ENCODE data around the gene TCERG1L.
"Not testable (repeated sequence)": the region's sequence is repeated elsewhere in the genome, so short reads cannot be mapped to it uniquely, and the experiment has no call there.

Gene TCERG1L

DNA sequence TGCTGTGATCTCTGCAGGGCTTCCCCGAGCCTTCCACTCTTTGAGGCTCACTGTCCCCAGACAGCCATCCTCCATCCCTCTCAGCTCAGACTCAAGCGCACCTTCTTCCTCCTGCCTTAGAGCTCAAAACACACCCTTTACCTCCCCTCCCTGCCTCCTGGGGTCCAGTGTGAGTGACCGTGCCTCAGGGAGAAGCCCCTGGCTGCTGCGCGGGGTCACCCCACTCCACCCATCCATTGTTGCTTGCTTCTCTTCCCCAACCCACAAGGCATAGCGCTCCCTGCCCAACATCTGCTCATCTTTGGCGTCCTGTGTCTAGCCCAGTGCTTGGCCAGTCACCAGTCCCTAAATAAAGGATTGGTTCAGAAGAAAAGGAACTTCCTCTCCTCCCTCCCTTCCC, 170.3 kb downstream of the TCERG1L start:
- DNase-seq, result no peak

DNA sequence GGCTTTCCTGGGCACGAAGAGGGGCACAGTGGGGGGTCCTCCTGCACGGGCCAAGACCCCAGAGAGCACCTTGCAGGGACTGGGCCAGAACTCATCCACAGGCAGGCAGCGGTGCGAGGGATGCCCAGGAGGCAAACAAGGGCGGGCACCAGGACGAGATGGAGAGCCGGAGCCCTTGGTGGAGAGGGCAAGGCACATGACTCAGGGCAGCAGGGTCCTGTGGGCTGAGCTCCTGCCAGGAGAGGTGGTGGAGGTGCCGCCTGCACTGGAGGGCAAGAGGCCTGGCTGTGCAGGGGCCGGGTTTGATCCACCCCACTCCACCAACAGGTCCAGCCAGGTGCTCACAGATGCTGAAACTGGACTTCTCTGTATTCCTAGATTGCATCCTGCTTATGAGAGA, 170.9 kb downstream of the TCERG1L start:
- no peak for DNase-seq

DNA sequence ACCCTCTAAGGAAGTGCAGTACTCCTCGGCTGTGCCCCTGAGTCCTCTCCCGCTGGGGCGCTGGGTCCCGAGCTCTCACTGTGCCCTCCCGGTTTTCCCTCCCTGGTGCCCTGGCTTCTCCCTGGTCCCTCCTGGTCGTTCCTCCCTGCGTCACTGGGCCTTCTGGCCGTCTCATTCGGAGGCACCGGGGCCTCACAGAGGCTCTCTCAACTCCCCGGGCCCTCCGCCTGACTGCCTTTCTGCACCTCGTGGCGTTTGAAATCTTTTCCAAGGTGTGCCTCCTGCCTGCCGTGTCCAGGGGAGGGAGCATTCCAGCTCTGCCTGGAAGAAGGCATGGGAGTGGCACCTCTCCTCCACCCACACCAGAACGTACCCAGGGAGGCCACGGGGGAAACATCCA, 174.3 kb downstream of the TCERG1L start:
- DNase-seq, result no peak

DNA sequence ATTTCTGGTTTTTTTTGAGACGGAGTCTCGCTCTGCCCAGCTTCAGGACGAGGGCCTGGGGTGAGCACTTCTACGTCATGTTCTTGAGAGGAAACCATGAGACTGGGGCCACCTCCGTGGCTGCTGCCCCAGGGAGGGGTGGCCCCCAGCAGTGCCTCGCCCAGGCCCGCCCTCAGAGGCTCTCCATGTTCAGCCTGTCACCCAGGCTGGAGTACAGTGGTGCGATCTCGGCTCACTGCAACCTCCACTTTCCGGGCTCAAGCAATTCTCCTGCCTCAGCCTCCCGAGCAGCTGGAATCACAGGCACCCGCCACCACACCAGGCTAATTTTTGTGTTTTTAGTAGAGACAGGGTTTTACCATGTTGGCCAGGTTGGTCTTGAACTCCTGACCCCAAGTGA, 175.2 kb downstream of the TCERG1L start:
- DNase-seq, result not testable (repeated sequence)

DNA sequence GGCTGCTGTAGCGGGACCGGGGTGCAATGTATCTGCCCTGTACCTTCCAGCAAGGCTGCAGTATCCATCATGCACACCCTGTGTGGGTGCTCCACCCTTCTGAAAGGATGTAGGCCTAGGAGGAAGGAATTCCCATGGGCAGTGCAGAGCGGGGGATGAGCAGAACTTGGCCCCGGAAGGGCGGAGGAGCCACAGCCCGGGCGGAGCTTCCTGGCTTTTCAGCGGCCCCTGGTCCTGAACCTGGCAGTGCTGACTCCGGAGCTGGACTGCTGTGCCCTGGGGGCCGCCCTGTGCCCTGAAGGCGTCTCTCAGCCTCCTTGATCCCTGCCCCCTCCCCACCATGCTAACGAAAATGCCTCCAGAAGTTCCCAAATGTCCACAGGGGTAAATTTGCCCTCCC, 175.8 kb downstream of the TCERG1L start:
- DNase-seq, result no peak

DNA sequence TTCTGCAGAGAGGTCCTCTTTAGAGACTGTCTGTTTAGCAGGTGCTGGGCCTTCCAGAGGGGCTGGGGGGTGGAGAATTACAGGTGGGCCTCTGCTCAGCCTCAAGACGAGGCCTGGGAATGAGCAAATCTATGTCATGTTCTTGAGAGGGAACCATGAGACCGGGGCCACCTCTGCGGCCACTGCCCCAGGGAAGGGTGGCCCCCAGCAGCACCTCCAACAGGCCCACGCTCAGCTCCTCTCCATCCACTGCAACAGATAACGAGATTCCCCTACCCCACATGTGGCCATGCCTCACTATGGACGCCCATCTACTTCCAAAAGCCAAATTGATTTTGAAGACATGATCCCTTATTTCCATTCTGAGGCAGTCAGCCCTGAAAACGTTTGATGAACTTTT, 176.9 kb downstream of the TCERG1L start:
- no peak for DNase-seq

DNA sequence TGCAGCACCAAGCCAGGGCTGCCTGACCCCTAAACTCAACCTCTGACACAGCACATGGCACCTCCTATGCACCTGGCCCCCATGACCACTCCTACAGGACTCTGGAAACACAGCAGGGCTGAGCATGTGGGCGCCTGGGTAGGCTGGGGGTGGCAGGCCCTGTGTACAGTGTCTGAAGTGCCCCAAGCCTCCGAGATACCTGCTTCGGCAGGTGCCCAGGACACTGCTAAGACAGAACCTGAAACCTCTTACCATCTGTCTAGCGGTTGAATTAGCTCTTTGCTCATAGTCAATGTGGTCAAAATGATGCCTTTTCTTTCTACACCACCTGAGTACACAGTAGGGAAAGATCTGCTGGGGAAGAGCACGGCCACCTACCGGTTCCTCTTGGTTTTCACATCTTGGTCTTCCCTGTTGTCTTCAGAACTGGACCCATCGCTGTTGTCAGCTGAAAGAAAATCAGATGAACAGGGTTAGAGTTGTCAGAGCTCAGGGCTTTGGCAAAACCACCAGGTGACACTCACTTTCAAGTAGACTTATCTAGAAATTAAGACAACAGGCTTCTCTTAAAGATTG, 177.4 kb downstream of the TCERG1L start:
- DNase-seq, result no peak

DNA sequence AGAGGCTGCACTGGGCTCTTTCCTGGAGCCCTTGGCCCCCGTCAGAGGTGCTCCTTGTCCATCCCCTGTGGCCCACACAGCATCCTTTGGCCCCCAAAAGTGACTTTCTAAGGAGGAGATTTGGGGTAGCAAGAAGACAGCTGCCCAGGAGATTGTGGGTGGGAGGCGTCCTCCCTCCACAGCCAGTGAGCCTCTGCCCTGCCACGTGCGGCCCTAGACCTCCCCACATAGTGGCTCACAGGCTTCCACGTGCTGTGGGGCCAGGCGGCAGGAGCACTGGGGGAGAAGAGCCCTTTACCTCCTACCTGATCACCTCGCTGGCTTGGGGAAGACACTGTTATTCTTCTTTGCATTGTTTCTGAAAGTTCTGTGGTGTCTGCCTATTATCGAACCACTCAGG, 178.8 kb downstream of the TCERG1L start:
- DNase-seq, result no peak

DNA sequence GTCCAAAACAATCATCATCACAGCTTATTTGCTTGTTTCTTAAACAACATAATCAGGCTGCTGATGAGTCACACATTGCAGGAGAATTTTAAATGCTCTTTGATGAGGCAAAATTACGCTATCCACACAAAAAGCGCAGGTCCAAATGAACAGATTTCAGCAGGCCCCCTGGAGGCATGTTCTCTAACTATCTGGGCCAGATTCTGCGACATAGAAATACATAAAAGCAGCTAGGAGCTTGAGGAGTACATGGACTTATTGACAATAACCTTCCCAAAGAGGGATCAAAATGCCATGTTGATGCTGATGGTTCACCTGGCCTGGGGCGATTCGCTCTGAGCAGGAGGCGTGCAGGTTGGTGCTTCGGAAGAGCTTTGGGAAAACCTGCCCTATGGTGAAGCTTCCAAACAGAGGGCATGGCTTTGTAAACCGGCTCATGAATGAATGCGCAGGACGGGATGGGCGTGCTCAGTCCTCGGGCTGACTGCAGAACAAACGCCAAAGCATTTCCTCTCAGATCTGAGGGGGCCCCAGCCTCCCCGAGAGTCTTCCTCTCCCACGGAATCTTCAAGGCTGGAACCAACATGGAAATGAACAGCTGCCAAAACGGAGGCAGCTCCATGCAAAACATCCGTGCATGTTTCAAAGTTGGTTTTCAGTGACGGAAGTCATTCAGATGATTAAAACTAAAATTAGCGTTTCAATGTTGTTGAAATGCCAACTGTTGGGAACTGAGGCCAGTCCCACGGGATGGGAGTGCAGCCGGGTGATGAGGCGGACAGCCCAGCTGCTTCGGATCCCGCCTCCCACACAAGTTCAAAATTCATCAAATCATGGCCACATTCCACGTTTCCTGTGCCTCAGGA, 179.6 kb downstream of the TCERG1L start:
- no peak for DNase-seq

DNA sequence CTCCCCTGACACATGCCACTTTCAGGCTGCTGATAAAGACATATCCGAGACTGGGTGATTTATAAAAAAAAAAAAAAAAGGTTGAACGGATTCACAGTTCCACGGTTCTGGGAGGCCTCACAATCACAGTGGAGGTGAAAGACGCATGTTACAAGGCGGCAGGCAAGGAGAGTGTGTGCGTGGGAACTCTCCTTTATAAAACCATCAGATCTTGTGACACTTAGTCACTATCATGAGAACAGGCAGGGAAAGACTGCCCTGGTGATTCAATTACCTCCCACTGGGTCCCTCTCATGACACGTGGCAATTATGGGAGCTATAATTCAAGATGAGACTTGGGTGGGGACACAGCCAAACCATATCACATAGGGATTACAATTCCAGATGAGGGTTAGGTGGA, 181.5 kb downstream of the TCERG1L start:
- no peak for DNase-seq

DNA sequence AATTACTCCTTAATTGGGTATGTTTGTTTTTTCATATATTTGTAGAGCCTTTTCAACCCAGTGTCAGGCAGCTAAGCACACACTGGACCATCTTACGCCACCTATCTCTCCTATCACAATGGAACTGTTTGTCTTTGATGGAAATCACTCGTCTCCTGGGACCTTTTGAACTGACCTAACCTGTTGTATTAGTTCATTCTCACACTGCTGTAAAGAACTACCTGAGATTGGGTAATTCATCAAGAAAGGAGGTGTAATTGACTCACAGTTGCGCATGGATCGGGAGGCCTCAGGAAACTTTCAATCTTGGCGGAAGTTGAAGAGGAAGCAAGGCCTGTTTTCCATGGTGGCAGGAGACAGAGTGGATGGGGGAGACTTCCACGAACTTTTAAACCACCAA, 182.0 kb downstream of the TCERG1L start:
- DNase-seq, result no peak

DNA sequence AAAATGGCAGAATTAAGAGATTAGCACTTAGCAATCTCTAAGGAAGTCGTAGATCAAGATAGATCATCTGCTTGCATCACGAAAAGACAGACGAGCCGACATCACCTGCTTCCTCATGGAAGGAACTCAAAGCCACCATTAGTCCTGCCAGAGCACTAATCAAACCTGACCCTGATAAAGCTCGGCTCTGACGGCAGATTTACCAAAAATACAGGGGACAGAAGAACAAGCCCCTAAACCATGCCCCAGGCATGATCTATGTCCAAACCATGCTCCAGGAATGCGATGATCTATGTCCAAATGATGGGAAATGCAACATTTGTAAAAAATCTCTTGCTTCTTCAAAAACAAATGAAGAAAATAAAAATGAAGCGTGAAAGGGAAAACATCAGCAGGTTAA, 182.8 kb downstream of the TCERG1L start:
- no peak for DNase-seq

DNA sequence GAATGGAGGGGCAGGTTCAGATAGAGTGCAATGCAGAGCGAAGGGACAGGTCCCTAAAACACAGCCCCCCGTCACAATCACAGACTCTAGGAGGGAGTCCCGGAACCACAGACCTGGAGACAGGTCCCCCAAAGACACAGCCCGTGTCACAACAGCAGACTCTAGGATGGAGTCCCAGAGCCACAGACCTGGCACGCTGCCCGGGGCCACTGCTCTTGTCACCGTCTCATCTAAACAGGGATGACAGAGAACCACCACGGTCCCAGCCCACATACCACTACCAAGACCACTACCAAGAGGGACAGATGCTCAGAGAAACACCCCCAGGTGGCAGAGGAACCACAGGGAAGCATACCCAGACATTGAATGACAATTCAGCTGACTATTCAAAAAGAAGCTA, 183.9 kb downstream of the TCERG1L start:
- no peak for DNase-seq

DNA sequence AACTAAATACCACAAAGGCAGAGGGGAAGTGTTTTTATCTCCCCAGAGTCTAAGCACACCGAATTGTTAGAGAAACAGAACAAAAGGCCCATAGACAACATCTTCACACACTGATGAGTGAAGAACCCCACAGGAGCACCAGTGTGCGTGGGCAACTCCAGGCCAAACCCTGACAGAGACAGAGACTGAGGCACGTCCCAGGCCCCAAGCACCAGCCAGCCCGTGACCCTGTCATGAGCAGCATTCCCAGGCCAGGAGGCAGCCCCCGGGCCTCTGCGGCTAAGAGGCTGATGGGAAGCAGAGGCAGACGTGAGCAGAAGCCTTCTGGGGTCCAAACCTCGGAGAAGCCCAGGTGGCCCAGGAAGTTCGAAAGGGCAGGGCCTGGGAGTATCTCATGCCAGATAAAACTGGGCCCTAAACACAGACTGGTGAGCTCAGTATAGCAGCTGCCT, 184.4 kb downstream of the TCERG1L start:
- no peak for DNase-seq

DNA sequence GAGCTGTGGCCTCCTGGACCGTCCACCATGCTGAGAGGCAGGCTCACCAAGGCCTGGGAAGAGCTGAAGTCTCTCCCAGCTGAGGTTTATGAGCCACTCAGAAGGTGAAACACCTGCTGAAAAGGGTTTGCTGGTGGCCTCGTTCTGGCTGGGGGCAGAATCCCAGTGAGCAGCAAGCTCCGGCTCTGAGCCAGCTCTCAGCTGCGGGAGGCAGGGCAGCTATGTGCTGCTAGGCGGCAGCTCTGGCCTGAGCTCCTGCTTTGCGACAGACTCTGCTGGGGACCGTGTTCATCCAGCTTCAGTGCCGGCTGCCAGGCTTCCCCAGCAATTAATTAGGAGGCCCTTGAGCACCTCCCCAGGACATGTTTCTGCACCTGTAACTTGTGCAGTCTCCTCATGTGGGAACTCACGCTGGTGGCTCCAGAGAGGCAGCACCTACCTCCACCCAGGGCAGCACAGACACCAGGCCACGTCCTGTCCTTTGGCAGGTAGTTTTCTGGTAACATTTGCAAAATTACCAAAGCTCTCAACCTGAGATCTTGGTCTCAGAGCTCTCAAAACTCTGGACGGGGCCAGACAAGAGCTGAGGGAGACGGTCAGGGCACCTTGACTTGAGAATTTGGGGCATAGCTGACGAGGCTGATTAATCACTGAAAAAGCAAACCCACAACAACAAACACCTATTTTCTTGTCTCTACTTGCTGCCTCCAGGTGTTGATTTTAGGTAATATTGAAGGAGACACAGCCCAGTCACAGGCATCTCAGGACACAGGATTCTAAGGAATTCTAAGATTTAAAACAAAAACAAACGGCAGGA, 185.0 kb downstream of the TCERG1L start:
- no peak for DNase-seq

DNA sequence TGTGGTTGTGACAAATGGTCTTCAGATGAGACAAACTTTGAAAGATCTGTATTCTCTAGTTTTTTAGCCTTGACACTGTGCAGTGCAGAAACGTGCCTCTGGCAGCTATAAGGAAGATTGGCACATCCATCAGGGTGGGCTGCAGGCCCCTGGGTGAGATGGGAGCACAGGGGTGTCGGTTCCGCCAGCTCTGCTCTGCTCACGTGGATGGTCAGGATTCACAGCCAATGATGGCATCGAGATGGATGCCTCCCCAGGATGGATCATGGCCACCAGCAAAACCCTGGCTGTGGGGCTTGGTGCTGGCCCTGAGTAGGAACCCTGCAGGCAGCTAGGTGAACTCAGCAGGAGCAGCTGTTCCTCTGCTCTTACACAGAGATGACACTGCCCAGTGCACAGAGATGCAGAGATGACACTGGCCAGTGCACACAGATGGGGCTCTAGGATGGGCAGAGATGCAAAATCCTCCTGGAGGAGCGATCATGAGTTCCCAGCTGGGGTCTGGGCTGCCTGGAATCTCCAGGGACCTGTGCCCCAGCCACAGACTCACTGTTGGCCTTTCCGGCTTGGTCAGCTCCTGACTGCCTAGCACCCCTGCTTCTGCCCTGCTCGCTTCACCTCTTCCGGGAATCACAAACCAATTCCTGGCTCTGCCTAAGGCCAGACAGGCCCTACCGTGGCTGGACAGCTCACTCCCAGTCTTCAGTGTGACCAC, 185.9 kb downstream of the TCERG1L start:
- no peak for DNase-seq

DNA sequence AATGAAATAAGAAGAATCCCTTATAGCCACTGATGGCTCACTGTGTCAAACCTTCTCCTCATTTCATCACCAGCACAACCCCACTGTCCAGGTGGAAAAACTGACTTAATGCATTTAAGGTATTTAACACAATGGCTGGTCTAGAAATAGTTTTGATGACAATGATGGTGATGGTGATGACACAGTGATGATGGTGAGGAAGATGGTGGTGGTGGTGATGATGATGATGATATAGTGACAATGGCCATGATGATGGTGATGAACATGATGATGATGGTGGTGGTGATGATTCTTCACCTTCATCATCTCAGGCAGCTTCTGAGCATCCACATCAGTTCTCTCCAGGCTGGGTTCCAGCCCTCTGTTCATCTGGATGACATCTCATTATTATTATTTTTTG, 186.6 kb downstream of the TCERG1L start:
- no peak for DNase-seq

DNA sequence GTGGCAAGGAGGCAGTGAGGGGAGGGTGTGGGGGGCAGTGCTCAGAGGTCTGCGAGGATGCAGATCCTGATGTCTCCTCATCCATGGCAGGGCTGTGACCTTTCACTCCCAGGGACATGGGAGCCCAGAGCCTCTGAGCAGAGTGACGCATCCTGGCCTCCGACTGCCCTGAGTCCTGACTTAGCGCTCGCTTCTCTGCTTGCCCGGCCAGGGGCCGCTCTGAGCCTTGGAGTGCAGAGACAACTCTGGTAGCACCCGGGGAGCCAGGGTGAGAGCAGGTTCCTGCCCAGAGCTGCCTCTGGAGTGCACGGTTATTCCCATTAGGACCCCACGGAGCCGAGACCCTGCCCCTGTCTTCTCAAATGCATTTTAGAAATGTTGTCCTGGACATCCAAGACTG, 188.0 kb downstream of the TCERG1L start:
- no peak for DNase-seq

DNA sequence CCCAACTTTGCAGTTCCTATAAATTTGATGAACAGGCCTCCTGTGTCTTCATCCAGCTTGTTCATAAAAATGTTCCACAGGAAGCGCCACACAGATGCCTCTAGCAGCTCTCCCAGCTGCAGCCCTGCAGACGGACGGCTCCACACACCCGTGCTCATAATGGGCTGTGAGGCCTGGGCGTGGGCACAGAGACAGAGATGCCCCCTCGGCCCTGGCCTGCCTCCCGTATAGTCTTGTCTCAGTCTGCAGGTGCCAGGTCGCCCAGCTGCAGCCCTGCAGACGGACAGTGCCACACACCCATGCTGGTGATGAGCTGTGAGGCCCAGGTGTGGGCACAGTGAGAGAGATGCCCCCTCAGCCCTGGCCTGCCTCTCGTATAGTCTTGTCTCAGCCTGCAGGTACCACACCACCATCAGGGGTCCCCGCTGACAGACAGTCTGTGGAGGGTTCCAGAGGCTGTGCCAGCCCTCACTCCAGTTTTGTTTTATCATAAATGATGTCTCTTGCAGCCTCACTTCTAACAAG, 189.9 kb downstream of the TCERG1L start:
- DNase-seq, result no peak

DNA sequence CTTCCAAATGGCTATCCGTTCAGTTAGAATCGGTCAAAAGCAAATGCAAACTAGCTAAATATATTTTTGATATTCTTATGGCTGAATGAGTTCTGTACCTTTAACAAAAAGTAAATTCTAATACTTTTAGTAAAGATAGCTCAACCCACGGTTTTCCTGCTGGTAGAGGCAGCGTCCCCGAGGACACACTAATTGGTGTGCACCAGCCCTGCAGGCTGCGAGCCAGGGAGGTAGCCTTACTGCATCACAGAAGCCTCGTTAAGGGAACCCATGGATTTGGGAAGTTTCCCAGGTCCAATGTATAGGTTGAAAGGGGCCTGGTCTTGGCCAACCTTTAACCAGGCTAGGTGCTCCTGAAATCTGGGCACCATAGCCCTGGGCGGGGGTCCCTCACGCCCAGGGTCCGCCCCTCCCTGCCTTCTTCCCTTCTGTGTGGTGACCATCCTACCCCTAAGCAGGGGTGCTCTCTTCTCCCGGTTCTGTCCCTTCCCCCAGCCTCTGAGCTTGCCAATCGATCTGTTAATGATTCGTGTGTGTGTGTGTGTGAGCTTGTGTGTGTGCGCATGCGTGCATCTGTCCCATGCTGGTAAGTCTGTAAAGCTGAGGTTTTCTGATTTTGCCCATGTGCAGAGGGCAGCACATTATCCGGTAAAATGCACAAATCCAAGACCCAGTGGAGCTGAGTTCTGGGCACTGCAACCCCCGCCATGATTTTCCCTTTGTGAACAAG, 191.7 kb downstream of the TCERG1L start:
- DNase-seq, result no peak

DNA sequence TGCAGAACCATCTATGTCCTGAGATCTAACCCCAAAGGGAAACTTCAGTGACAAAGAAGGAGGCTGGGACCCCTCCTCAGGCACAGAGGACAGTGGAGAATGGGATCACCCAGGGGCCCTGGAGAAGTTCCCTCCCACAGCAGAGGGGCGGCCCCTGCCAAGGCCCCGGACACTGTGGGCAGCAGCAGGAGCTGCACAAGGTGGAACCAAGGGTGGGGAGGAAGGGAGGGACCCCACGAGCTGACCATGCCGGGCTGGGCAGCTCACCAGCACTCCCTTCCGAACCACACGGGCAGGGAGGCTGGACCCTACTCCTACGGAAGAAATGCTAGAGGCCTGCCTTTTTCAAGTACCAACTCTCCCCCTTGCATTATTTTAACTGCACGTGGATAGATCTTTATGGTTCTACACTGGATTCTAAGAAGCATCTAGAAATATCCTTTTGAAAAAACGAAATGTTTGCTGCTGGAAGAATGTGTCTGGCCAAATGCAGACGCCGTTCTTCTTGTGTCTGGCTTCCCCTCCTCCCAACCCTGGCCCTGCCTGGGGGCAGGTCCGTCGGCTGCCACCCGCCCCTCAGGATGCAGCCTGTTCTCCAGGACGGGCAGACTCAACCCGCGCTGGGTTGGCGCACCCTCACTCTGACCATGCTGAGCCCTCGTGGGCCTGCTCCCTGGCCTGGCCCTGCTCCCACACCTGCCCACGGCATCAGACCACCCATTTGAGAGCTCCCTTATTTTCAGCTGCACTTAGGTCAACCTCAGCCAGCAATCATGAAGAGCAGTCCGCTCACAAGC, 193.9 kb downstream of the TCERG1L start:
- no peak for DNase-seq
